NCI-H774 (cell line): ENCODE data around the gene TKTL1.

Experiments
- DNase-seq: peaks from one replicate; lab custom pipeline; 2025; lab: John Stamatoyannopoulos, UW

Gene TKTL1

DNA sequence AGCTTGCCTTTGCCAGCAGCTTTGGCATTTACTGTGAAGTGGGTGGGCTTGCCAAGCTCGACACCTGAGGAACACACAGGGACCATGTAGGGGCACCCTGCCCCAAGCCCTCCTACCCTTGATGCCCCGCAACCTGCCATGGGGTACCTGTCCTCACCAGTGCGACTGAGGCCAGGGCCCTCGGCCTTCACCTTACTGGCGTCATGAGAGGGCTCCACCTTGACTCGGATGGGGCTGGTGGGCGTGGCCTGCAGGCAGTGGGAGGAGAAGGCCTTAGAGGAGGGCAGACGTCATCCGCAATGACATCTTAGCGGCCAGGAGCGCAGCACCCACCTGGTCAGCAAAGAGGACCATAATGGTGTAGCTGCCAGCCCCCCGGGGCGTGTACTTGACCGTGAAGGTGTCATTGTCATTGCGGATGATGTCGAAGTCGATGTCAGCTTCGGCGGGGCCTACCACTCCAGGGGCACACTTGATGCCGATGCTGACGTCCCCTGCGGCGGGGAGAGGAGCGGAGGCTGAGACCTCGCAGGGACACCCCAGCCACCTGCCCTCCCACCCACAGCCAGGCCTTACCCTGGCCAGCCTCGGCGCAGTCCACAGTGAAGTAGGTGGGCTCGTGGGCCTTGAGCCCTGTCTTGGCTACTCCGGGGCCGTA lies 66.6 kb downstream of the TKTL1 start:
- no peak for DNase-seq

DNA sequence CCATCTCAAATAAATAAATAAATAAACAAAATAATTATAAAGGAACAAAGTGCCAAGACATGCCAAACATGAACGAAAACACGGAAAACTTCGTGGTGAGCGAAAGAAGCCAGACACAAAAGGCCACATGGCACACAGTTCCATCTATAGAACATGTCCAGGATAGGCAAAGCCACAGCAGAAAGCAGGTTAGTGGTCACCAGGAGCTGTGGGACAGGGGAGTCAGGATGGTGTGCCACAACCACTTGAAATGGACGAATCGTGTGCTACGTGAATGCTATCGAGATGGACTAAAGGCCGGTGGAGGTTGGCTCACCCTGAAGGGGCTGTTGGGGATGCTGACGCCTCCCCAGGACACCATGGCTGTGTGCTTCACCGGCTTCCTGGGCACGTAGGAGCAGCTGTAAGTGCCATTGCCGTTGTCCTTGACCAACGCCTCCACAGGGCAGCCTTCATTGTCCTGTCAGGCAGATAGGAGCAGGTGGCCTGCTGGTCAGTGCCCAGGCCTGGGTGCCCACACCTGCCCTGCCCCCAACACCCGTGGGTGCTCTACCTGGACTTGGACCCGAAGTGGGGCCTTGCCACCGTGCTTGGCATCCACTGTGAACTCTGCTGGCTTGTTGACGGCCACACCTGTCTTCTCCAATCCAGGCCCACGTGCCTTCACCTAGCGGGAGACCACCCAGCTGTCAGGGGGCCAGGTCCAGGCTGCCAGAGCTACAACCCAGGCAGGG lies 68.3 kb downstream of the TKTL1 start:
- no peak for DNase-seq

DNA sequence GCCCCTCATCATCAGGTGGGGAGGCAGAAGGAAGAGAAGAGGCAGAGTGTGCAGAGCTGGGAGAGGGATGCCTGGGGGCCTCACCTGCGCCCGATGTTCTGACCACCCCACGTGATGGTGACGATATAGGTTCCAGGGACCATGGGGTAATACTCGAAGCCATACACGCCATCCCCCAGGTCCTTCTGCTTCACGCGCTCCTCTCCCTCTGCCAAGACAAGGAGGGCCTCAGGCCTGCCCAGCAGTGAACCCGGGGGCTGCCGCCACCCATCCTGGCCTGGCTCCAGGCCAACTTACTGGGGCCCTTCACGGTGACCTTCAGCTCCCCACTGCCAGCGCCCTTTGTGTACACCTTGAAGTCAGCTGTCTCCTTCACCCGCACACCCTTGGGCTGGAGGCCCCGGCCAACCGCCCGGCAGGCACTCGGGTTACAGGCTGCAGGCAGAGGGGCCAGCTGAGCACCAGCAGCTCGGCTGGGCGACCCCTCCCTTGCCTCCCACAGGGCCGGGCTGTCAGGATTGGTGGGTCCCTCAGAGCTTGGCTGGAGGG lies 69.5 kb downstream of the TKTL1 start:
- DNase-seq = no peak

DNA sequence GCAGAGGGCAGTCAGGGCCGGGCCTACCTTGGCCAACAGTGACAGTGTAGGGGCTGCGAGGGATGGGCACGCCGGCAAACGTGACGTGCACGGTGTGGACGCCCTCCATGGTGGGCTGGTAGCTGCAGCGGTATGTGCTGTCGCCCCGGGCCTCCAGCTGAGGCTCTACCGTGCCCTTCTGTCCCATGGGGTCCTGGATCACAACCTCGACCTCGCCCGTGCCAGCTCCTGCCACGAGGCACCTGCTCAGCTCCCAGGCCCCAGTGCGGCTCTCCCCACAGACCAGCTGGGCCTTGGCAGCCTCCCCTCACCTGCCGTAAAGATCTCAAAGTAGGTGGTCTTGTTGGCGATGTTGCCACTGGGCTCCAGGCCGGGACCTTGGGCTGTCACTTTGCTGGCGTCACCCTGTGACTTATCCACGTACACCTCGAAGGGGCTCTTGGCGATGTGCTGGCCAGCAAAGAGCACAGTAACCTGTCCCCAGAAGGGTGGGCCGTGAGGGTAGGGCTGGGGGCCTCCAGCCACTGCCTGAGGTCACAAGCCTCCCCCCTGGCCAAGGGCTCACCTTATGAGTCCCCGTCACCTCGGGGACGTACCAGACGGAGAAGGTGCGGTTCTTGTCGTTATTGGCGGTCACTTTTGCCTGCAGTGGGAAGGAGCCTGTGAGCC lies 70.5 kb downstream of the TKTL1 start:
- no peak for DNase-seq

DNA sequence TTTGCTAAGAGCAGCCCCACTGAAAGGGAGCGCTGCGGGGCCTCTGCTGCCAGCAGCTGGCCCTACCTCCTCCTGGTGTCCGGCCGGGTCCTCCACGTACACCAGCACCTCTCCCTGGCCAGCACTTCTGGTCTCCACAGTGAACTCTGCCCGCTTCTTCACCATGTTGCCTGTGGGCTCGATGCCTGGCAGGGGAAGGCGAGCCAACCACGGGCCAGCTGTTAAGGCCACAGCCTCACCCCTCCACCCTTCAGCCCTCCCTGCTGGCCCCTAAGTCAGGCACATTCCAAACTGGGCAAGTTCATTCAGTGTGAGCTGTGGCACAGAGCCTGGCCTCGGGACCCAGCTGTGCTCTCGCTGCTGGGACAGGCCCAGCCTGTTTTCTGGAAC lies 71.1 kb downstream of the TKTL1 start:
- DNase-seq = no peak

DNA sequence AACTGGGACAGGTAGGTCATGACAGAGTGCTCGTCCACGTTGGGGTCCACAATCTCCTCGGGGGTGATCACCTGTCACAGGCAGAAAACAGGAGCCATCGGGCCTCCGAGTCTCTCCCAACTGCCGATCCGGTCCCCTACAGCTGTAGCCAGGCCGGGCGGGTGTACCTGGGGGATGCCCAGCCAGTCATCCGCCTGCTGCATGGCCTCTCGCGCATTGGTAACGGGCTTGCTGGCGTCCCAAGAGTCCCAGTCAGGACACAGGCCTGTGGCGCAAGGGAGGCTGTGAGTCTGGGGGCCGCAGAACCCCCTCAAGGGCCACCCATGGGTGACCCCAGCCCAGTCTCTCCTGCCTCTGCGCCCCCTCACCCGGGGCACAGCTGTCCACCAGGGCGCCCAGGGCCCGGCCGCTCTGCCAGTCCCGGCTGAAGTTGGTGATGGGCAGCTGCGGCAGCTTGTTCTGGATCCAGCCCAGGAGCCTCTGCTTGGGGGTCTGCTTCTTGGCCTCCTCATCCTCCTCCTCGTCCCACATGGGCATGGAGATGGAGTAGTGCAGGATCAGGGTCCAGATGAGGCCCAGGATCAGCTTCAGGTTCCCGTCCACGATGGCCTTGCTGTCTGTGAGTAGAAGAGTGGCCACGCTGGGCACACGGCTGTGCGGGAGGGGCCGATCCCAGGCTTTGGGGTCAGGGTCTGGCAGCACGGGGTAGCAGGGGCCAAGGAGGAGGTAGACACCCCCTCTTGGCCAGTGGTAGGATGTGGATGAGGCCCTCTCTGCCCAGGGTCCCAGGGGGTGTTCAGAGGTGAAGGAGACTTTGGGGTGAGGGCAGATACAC lies 72.1 kb downstream of the TKTL1 start:
- DNase-seq = no peak

DNA sequence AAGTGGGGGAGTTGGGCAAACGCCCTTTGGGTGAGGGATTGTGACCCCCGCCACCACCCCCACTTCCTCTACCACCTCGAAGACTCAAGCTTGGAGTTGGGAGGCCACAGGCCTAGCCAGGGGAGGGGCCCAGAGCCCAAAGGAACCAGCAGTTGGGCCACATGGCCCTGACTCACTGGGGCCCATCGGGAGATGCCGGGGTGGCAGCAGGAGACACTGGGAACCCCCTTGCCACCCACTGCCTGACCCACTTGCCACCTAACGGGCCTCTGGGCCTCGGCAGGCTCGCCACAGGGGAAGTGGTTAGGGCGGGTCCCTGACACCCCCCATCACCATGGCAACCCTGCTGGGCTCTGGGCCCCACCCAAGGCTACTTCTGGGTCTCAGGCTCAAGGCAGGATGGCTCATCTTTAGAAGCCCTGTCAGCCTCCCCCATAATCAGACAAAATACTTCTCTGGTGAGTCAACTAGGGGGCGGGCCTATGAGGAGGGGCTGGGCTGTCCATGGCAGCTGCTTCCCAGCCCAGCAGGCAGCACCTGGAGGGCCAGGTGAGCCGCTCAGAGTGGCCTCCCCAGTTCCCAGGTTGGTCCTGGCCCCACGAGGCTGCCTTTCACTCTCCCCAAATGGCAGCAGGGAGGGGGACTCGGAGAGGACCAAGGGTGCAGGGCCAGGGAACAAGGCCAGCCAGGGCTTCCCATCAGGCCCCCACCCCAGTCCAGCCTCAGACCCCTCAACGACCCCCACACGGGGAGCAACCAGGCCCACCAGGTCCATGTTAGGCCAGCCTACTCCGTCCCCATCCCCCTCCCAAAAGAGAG lies 73.2 kb downstream of the TKTL1 start:
- DNase-seq = peak; percentile 13

DNA sequence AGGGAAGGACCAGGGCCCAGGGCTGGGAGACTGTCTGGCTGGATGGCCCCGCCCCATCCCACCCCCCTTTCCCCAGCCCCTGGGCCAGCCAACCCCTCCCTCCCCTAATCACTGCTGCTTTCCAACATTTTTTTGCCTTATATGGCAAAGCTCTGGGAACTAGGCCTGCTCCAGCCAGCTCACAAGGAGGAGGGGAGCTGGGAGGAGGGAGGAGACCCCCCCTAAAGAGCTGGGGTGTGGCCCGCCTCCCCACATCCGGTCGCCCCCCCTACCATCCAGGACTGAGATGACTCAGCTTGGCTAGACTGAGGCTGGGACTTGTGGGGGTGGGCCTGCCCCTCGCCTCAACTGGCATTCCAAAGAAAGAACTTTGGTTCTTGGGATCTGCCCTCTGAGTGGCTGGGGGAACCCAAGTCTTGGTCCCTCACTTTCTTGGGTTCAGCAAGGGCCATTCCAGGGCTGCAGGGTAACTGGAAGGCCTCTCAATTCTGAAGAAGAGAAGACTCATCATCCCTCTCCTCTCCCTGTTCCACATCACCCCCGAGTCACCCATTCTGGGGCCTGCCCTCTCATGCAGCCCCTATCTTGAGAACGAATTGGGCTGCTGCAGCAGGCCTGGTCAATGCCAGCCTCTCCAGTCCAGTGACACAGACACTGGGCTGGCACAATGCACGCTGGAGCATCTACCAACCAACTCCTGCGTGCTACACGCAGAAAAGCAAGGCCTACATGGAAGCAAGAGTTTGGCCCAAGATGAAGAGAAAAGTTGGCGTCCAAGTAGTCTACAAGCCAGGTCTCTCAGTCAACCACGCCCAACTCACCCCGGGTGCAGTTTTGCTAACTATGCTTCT lies 74.1 kb downstream of the TKTL1 start:
- DNase-seq = no peak

DNA sequence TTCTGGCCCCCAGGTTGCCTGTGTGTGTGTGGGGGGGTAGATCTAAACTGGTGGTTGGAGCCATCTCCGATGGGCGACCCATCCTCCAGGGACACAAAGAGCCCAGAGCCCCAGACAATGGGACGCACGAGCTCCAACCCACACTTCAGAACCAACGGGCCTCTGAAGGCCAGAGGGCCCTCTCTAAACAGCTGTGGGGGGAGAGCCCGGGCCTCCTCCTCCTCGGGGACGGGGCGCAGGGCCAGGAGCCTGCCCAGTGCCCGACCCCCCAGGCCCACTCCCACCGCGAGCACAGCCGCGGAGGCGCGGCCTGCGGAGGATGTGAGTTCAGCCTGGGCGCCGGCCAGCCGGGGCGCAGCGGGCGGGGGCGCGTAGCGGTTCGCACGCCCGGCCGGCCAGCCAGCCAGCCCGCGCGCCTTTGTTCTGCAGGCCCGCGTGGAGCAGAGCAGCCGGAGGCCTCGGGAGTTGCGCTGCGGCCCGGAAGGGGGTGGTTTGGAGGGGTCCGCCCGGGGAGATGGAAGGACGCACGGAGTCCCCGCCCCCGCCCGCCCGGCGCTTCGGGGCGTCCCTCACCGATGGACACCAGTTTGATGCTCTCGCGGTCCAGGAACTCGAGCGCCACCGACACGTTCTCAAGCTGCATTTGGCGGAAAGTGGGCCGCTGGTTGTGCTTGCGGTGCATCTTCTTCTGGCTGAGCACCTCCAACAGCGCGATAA lies 74.9 kb downstream of the TKTL1 start:
- DNase-seq = no peak

DNA sequence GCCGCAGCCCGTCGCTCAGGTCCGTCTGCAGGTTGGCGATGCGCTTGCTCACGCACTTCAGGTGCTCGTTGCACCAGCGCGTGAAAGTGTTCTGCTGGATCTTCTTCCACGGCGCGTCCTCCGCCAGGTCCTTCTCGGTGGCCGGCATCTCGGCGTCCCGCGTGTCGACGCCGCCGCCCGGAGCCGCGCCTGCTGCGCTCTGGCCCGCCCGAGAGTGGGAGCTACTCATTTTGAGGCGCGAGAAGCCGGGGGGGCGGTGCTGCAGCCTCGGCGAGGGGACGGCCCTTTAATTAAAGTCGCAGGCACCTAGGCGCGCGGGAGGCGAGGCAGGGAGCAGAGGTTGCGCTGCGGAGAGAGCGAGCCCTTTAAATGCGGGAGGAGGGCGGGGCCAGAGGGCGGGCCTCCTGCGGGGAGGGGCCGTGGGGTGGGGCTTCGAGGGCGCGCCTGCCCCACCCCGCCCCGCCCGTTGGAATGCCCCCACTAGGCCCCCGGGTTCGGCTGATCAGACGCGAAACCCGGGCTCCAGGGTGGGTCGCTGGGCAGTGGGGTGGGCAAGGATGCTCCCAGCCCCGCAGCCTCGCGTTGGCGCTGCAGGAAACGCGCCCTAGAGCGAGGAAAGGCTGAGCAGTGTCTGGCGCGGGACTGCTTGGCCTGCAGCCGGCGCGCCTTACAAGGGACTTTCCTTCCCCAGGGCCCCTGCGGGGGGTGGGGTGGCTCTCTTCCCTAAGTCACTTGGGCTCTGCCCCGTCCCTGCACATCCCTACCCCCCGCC lies 75.6 kb downstream of the TKTL1 start:
- DNase-seq = peak; percentile 90

DNA sequence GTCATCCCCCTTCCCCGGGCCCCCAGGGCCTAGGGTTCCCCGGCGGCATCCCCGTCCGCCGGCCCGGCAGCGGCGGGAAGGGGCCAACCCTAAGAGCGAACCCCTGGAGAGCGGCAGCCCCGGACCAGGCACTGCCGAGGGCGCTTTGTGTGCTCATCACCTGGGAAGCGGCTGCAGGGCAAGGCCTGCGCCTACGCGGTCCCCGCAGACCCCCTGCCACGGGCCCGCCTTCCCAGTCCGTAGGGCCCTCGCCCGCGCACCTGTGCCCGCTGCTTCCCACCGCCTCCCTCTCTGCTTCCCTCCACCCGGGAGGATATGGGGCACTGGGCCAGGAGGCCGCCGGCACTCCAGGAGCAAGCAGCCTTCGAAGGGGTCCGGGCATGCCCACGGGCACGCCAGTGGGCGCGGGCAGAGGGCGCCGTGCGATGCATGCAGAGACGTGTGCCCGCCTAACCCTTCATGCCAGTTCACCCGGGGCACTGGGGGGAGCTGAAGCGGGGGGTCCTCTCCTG lies 76.2 kb downstream of the TKTL1 start:
- DNase-seq = no peak

DNA sequence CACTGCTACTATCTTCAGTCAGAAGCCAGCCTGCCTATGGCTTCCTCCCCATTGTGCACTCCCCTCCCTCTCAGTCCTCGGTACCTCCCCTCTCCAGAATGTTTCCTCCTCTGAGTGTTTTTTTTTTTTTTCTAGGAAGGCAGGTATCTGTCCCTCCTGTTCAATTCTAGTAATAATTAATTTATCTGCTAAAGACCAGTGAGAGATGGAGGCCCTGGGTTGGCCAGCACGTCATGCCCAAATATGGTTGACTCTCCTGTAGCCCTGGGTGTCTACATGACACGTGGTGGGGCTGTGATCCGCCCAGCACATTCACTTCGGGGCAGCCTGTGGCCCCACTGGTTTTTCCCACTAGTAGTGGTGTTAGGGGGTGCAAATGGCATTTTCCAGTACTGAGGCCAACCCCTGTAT lies 77.0 kb downstream of the TKTL1 start:
- DNase-seq = no peak

DNA sequence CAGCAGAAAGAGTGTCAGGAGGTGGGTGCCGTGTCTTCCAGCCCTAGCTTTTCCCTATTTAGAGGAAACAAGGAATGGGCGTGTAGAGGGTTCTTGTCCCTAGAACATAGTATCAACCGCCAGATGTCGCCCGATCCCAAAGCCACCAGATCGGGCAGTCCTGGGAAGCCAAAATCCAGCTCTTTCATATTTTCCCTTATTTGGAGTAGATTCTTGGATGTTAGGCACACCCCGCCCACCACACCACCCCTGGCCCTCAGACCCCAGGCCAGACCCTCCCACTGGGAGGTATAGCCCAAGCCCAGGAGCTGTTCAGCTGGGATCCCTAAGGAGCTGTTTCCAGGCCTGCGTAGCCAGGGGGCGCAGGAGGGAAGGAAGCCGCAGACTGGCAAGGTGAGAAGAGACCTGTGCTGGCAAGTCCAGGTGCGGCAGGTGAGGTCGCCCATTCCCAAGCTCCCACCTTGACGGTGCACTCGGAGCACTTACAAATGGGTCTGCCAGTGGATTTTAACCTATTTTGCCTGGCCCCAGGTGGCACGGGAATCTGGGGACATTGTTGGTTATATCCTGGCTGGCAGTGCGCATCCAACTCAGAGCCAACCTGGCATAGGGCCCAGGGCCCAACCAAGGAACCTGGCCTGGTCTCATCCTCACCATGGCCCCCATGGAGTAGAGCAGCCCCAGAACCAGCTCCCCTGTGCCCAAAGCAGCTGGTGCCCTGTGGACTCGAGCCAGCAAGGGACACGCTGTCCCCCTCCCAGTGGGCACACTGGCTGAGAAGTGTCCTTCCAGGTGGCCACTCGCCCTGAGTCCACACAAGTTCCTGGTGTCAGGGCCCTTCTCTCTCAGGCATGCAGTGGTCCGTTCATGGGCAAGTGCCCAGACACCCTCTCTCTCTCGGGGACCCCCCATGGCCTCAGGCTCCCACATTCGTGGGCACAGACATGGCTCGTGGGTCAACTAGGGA lies 78.0 kb downstream of the TKTL1 start:
- peak; percentile 54 for DNase-seq

DNA sequence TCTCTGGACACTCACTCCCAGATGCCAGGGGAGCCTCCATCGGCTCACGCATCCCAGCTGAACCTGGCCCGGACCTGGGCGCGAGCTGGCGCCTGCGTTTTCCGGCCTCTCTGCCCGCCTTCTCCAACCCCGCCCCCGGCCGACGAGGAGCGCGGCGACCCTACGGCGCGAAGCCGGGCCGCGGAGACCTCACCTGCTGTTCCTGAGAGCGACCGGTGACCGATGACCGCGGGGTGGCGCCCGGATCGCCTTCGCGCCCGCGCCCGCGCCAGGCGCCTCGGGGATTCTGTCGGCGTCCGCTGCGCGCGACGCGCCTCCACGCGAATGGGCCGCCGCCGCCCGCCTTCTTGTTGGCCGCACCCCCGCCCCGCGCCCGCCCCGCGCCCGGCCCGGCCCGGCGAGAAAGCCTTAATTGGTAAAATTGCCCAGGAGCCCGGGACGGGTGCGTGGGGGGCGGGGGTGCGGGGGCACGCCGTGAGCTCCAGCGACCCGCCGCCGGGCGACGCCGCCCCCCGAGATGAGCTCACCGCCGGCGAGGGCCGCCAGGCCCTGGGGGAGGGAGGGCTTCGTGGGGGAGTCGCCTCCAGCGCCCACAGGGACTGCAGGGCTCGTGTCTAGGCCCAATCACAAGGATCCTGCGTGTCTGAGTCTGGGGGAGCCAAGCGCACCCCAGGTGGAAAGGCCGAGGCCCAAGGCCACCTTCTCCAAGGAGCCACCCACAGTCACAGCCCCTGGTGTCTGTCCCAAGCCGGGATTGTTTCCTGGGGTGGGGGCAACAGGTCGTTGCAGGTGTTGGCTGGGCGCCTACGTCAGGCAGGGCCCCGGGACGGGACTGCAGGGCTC lies 78.9 kb downstream of the TKTL1 start, which contains the start of gene FLNA:
FLNA (minus strand) TSS at position 322 of the 843 bp plus-strand sequence. CDS start 3,389 bp downstream, outside the sequence.
- DNase-seq = no peak

DNA sequence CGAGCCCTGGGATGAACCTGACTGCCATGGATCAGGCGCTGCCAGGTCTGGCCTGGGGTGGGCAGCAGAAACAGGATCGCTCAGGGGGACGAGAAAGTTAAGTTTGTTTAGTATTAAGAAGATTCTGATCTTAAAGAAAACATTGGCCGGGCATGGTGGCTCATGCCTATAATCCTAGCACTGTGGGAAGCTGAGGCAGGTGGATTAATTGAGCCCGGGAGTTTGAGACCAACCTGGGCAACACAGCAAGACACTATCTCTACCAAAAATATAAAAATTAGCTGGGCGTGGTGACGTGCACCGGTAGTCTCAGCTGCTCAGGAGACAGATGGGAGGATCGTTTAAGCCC lies 79.5 kb downstream of the TKTL1 start:
- no peak for DNase-seq

DNA sequence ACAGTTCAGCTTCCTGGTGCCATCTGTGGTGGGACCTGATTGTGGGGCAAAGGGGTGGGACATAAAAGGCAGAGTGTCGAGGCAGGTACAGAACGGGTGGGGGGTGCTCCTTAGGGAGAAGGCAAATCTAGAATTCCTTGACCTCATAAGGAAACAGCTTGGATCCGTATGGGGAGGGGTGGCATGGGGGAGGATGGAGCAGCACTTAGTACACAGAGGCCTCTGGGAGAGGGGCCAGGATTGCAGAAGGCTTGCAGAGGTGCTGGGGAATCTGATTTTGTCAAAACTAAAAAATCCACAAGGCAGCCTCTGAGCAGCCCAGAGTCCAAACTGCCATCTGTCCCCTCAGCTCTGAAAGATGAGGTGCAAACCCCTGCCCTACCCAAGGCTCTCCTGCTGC lies 81.2 kb downstream of the TKTL1 start:
- no peak for DNase-seq
